Esophagus muscularis mucosa (tissue), 4 donors: ENCODE results near the gene GPR171. TPM values are rescaled to one million over a fixed set of nuclear protein-coding genes. Genes with fewer than 3 reads are reported as not detected.
"Not testable (repeated sequence)": the region's sequence is repeated elsewhere in the genome, so short reads cannot be mapped to it uniquely, and the experiment has no call there.

Experiments
- DNase-seq: peaks from one replicate; pipeline ENCODE4 v3.0.0-alpha.2; 2017; ENCODE audit errors: extremely low spot score
- H3K27ac ChIP-seq, 4 donors: fragments of 200-600 bp; sonication (generic); replicated peaks in 1 of 4; 1 replicate in 3 of 4; 2 replicates in 1 of 4; pipeline ENCODE4 v1.5.1; 2016 to 2019; ENCODE audit warnings: mild to moderate bottlenecking in 1 of 4
- H3K27me3 ChIP-seq, 4 donors: fragments of 200-600 bp; sonication (generic); one replicate each; pipeline versions ENCODE4 v1.5.1 to v1.6.0; 2016 to 2019
- H3K36me3 ChIP-seq, 4 donors: fragments of 200-600 bp; sonication (generic); one replicate each; pipeline ENCODE4 v1.5.1; 2016 to 2019
- H3K4me1 ChIP-seq, 4 donors: fragments of 200-600 bp; sonication (generic); one replicate each; pipeline ENCODE4 v1.5.1; 2016 to 2019
- H3K4me3 ChIP-seq, 4 donors: fragments of 200-600 bp; sonication (generic); 1 replicate in 2 of 4; 2 replicates in 2 of 4; pipeline ENCODE4 v1.5.1; 2016 to 2019; ENCODE audit warnings: mild to moderate bottlenecking in 4 of 4, moderate library complexity in 1 of 4
- H3K9me3 ChIP-seq, 4 donors: fragments of 200-600 bp; sonication (generic); 1 replicate in 3 of 4; 2 replicates in 1 of 4; pipeline ENCODE4 v1.5.1; 2016 to 2019
- EP300 ChIP-seq: sonication (generic); formaldehyde crosslinking; IDR thresholded peaks from one replicate; pipeline ENCODE4 v1.6.1; 2017; ENCODE audit warnings: antibody characterized with exemption
- POLR2A ChIP-seq: fragments of 450-650 bp; IDR thresholded peaks from one replicate; pipeline ENCODE4 v1.6.1; 2017; ENCODE audit warnings: antibody characterized with exemption, moderate library complexity, mild to moderate bottlenecking, low read depth
- POLR2AphosphoS5 ChIP-seq, 2 donors: sonication (generic); formaldehyde crosslinking; IDR thresholded peaks; one replicate each; pipeline ENCODE4 v1.6.1; 2017; ENCODE audit warnings: antibody characterized with exemption in 2 of 2
- WGBS: methylation state at CpG from one replicate; pipeline ENCODE4 v1.1.5; 2018; 5-methylcytosine and 5-hydroxymethylcytosine counted together
- intact Hi-C: fragments of 100-400 bp; cut with DNase I; formaldehyde crosslinking; loops from one replicate; pipeline ENCODE4 v1.15.1; 2023
- total RNA-seq, 4 donors: library from RNA; depleted of rRNA; stranded (reverse); fragments of >200 nt; gene quantifications; one replicate each; pipeline versions ENCODE4 v1.1.0 to v1.2.1, GENCODE V29; 2016
- TF ChIP-seq, protein P1 (sequence below), 3 experiments: fragments of 200-600 bp in 2 of 3; fragments of 450-650 bp in 1 of 3; sonication (generic) in 2 of 3; IDR thresholded peaks; one replicate each; pipeline ENCODE4 v1.5.1; 2017 to 2019; ENCODE audit warnings: antibody characterized with exemption in 3 of 3, mild to moderate bottlenecking in 2 of 3, moderate library complexity in 1 of 3

Gene GPR171
- total RNA-seq, 4 donors from 2014 or later: 0.46 to 3.7 (median 1.3) TPM

- no peaks in the 10 kb centered on the region for H3K9me3 ChIP-seq
- no peaks in the 10 kb centered on the region for H3K36me3 ChIP-seq
- no peak overlapping the region for H3K4me3 ChIP-seq
- TF ChIP-seq EP300 (no peak), POLR2AphosphoS5 (IDR thresholded peaks at IDR 0.05) (no peak), POLR2A (no peak)
- TF ChIP-seq, protein P1, sequence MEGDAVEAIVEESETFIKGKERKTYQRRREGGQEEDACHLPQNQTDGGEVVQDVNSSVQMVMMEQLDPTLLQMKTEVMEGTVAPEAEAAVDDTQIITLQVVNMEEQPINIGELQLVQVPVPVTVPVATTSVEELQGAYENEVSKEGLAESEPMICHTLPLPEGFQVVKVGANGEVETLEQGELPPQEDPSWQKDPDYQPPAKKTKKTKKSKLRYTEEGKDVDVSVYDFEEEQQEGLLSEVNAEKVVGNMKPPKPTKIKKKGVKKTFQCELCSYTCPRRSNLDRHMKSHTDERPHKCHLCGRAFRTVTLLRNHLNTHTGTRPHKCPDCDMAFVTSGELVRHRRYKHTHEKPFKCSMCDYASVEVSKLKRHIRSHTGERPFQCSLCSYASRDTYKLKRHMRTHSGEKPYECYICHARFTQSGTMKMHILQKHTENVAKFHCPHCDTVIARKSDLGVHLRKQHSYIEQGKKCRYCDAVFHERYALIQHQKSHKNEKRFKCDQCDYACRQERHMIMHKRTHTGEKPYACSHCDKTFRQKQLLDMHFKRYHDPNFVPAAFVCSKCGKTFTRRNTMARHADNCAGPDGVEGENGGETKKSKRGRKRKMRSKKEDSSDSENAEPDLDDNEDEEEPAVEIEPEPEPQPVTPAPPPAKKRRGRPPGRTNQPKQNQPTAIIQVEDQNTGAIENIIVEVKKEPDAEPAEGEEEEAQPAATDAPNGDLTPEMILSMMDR (IDR thresholded peaks at IDR 0.05): no peak
- H3K4me1 ChIP-seq: peaks cover 0 to 42% (median 28%) of the 10 kb centered on the region in 4 donors
- H3K27me3 ChIP-seq: no peaks in the 10 kb centered on the region
- intact Hi-C loops: no loop called here
- 90% methylated on average over 6 of the region's 6 CpGs for WGBS
- peak overlapping the region in 1 of 4 donors; percentile 30 for H3K27ac ChIP-seq
- no peak for DNase-seq
These were observed 31.8 kb upstream of the GPR171 start for GRCh38 chr3:151234825-151235224.

DNA sequence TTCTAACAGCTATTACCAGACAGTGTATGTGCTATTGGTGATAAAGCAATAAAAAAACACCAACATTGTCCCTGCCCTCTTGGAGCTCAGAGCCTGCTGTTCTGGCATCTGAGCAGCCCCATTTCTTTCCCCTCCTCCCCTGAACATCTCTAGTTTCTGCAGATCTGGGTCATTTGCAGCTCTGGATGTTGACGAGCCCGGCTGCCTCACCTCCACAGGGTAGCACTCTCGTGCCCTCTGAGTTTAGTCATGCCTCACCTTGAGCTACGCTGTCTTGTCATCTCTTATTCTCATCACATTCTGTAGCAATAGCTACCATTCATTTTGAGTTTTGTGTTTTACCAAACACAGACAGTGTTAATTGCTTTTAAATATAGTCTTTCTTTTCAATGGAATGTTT is 30.0 kb upstream of the GPR171 start:
- peak overlapping the region in 2 of 4 donors; percentile 4 to 30 for H3K27ac ChIP-seq
- H3K4me3 ChIP-seq: no peak overlapping the region
- WGBS: 93% methylated on average over 4 of the region's 4 CpGs
- no peaks in the 10 kb centered on the region for H3K36me3 ChIP-seq
- H3K9me3 ChIP-seq: no peaks in the 10 kb centered on the region
- intact Hi-C loops: no loop called here
- DNase-seq: no peak
- no peaks in the 10 kb centered on the region for H3K27me3 ChIP-seq
- H3K4me1 ChIP-seq: peaks cover 9 to 58% (median 41%) of the 10 kb centered on the region in 4 donors
- TF ChIP-seq, protein P1 (IDR thresholded peaks at IDR 0.05): no peak
- no peak for TF ChIP-seq POLR2AphosphoS5 (IDR thresholded peaks at IDR 0.05)
- no peak for TF ChIP-seq EP300
- TF ChIP-seq POLR2A: no peak

- H3K27ac ChIP-seq, H3K9me3 ChIP-seq, H3K36me3 ChIP-seq, H3K4me3 ChIP-seq, H3K27me3 ChIP-seq, DNase-seq, intact Hi-C loops: not testable (repeated sequence)
- H3K4me1 ChIP-seq: peaks cover 10 to 64% (median 46%) of the 10 kb centered on the region in 4 donors
These were observed 29.4 kb upstream of the GPR171 start for GRCh38 chr3:151232403-151232802.

- no peak for DNase-seq
- TF ChIP-seq, protein P1 (IDR thresholded peaks at IDR 0.05): no peak
- TF ChIP-seq POLR2AphosphoS5 (IDR thresholded peaks at IDR 0.05): no peak
- no peak for TF ChIP-seq POLR2A
- TF ChIP-seq EP300: no peak
- intact Hi-C loops: no loop called here
- Histone ChIP-seq H3K27ac (peak overlapping the region in 3 of 4 donors; percentile 5 to 24 (median 10)), H3K9me3 (no peaks in the 10 kb centered on the region), H3K27me3 (no peaks in the 10 kb centered on the region), H3K4me3 (no peak overlapping the region), H3K4me1 (peaks cover 13 to 70% (median 58%) of the 10 kb centered on the region in 4 donors), H3K36me3 (no peaks in the 10 kb centered on the region)
- 50% methylated on average over 4 of the region's 4 CpGs for WGBS
These were observed 27.6 kb upstream of the GPR171 start for GRCh38 chr3:151230646-151231045.

GRCh38 chr3:151228666-151229040 is 25.6 kb upstream of the GPR171 start:
- intact Hi-C loops: loop anchor here (5.0 kb wide), 1 partner anchor 61 kb away; no protein-coding TSS in a partner anchor
- H3K27ac ChIP-seq: peak overlapping the region in 3 of 4 donors; percentile 44 to 66 (median 45)
- TF ChIP-seq EP300 (no peak), POLR2AphosphoS5 (IDR thresholded peaks at IDR 0.05) (no peak), POLR2A (no peak)
- TF ChIP-seq, protein P1 (IDR thresholded peaks at IDR 0.05): no peak
- H3K36me3 ChIP-seq: no peaks in the 10 kb centered on the region
- H3K27me3 ChIP-seq: no peaks in the 10 kb centered on the region
- peaks cover 13 to 50% (median 41%) of the 10 kb centered on the region in 4 donors for H3K4me1 ChIP-seq
- no peaks in the 10 kb centered on the region for H3K9me3 ChIP-seq
- no peak for DNase-seq
- no peak overlapping the region for H3K4me3 ChIP-seq
- 56% methylated on average over 1 of the region's 1 CpG for WGBS
